ENCODE results near the gene ANAPC7.

Gene ANAPC7

DNA sequence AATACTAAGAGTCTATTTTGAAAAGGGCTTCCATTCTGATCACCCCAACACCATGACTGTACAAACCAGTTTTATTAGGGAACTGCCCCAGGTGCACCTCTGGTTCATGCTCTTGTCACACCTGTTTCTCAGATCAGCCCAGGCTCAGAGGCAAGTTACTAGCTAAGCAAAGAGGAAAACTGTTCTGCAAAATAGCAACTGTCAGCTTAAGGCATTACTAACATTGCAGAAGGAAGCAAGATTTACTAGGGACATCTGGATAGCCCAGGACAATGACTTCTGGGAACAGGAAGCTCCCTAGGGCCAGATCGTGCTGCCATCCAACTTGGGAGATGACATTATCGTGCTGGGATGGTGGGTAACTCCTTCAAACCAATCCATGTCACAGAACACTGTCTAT, 30.1 kb downstream of the ANAPC7 start:
- no peak for DNase-seq

DNA sequence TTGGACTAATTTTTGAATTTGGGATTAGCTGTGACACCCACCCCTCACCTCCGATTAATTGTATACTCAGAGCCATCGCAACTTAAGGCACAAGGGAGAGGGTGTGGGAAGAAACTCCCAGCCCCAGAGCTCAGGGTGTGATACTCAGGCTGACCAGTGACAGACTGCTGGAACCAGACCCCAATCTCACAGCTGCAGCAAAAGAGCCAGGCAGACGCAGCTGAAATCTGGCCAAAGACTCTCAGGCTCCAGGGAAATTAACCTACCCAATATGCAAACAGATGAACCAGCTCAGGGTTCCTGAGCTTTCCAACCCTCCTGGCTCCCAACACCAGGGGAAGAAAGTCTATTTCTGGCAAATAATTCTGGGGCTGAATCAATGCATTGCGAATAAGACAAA, 30.5 kb downstream of the ANAPC7 start:
- DNase-seq = no peak

DNA sequence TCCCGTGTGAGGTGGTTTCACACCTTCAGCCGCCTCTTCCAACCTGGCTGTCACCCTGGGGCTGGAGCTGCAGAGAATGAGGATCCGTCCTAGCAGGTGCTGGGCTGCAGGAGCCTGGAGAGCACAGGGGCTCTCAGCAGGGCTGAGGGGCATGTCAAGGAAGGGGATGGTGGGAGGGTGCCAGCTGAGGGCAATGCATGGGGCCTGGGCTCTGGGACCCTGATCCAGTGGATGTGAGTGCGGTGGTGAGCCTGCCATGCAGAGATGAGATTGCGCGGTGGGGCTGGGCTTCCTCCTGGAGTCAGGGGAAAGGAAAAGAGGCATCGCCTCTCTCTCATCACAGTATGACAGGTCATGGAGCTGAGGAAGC, 31.5 kb downstream of the ANAPC7 start:
- no peak for DNase-seq

DNA sequence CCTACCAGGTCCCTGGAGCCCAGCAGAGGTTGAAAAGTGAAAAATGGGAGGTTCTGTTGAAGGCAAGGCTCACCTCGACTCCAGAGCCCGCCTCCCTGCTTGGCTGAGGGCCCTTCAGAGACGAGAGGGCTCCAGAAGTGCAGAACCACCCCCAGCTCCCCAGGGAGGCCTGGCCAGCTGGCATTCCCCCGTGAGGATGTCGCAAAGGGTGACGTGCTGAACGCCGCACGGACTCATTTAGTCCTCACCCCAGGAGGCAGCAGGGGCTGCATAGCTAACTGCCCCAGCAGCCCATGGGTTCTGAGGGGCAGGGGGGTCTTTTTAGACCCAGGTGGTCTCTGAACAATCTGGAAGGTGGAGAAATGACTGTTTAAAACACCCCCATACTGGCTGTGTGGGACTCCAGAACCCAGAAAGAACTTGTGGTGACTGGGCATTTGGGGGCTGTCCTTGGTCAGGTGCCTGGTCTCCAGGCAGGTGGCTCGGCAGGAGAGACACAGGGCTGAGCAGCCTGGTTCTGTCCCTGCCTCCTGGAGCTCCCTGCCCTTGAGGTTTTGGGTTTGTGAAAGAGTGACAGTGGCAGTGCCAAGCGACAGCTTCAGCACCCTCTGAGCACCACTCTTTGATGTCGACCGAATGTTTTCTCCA, 32.0 kb downstream of the ANAPC7 start:
- no peak for DNase-seq

DNA sequence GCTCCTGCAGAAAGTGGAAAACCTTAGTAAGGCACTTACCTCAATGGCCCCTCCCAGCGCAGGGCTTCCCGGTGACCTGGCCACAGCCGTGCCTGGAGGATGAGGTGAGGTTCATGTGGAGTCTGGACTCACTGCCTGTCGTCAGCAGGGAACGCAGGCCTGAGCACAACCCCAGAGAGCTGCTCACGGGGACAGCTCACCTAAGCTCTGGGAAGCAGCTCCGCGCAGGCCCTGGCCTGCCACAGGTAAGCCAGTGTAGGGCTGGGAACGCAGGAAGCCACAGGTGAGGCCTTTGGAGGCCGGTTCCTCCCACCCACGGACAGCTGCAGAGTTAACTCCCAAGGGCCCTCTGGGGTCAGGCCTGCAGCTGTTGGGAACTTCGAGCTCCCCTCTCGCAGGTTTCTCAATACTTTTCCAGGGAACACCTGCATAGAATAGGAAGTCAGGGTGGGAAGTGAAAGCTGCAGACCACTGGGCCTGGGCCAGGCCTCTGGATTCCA, 32.7 kb downstream of the ANAPC7 start:
- DNase-seq = no peak

DNA sequence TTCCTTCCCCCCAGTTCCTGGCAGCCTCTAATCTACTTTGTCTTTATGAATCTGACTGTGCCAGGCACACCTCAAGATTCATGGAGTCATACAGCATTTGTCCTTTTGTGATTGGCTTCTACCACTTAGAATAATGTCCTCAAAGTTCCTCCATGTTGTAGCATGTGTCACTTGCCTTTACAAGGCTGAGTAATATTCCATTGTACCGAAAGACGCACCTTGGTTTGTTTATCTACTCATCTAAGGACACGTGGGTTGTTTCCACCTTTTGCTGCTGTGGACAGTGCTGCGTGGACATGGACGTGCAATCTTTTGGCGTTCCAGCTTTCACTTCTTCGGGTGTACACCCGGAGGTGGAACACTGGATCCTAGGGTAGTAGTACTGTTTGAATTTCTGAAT, 33.5 kb downstream of the ANAPC7 start:
- no peak for DNase-seq

DNA sequence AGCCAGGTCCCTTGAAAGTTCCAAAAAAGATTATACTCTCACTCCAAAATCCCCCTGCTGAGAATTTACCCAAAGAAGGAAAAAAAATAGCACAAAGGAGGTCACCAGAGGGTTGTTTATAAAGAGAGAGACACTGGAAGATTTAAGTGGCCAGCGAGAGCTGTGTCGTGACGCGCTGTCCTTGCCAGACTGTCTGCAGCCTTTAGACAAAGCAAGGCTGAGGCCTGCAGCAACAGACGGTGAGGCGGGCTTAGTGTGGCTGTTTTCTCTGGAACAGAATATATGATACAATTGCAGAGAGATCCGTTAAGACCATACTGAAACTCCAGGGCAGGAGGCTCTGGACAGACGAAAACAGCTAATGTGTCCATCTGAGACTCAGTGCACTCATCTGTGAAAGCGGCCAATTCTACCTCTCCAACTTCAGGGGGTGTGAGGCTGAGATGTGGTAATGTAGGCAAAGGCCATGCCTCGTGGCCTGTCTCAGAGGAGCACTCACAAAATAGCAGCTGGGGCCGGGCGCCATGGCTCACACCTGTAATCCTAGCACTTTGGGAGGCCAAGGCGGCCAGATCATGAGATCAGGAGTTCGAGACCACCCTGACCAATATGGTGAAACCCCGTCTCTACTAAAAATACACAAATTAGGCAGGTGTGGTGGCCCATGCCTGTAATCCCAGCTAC, 36.2 kb downstream of the ANAPC7 start:
- no peak for DNase-seq

DNA sequence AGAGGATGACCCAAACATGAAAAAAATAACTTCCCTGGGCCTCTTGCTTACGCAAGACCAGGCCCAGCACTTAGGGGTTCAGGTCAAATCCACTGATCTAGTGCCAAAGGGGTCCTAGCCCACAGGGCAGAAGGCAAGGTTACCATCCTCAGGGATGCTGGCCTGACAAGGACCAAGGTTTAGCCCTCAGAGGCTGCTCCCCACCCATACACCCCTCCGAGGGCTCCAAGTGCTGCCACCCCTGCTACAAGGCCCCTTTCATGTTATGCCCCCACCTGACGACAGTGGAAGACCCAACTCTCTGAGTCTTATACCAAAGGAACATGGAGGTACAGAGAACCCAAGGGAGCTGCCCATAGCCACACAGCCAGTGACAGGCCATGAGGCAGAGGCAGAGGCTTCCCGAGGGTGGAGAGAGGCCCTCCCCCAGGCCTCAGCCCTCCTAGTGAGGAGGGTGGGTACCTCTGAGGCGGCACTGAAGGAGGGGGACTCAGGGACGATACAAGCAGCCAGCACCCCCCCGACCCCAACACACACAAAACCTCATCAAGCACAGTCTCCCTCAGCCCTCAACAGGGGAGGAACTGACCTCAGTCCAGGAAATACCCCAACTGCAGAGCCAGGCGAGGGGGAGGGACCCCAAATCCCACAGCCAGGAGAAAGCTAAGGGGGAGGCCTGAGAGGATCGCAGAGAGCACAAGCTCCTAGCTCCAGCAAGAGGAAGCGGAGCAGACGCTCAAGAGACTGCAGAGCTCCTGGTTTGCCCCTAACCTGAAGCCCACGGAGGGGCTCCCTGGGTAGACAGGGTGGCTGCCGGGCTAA, 37.0 kb downstream of the ANAPC7 start:
- no peak for DNase-seq

DNA sequence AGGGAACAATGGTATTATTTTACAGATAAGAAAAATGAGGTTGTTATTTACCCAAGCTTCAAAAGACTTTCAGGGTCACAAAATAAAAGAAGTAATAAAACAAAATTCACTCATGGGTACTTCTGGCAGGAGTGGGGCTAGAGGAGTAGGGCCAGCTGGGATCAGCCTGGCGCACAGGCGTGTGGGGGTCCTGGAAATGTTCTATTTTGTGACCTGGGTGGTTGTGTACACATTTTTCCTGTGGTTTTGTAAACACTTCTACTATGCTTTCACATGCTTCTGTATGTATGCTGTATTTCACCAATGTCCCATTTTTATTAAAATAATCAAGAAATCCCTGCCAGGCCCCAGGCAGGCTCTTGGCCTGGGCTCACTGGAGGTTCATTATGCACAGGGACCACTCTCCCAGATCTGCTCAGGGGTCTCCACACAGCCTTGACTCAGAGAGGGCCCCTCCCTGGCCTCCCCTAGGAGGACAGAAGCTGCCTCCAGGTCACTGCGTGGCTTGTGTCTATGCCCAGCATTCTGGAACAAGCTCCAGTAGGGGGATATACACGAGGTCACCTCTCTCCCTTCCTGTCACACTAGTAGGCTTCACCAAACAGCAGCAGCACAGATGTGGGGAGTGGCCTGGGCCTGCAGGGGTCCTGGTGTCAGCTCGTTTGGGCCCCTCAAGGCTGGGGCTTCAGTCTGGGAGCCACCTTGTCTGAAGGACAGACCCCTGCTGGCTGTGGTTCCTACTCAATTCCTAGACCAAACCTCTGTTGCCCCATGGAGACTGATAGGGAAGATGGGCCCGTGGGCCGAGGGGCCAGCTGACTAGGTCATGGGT, 37.8 kb downstream of the ANAPC7 start:
- no peak for DNase-seq

DNA sequence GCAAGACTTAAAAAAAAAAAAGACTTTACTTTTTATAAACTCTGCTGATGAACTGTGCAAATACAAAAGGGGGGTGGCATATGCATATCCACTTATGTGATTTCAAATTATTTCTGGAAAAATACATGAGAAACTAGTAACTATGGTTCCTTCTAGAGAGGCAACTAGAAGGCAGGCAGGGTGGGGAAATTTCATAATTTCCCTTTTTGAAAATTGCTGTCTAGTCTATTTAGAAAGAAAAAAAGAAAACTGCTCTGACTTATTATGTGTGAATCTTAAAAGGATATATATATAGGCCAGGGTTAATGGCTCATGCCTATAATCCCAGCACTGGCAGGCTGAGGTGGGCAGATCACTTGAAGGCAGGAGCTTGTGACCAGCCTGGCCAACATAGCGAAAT, 42.3 kb downstream of the ANAPC7 start:
- no peak for DNase-seq

DNA sequence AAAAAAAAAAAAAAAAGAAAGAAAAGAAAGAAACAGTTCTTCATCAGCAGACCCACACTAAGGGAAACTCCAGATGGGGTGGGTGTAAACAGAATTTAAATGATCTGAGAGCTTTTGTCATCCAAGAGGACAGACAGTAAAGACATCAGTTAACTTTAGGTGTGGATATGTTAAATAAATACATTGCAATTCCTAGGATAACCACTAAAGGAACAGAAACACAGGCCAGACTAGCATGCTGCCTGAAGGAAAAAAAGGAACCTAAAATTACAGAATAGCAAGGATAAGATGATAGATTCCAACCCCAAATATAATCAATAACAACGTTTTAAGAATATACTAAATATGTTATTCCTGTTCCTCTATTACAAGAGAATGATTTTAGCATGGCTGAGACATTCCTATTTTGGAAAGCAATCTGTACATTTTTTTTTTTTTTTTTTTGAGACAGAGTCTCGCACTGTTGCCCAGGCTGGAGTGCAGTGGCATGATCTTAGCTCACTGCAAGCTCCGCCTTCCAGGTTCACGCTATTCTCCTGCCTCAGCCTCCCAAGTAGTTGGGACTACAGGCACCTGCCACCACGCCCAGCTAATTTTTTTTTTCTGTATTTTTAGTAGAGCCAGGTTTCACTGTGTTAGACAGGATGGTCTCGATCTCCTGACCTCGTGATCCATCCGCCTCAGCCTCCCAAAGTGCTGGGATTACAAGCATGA, 45.0 kb downstream of the ANAPC7 start:
- peak; percentile 19 for DNase-seq

DNA sequence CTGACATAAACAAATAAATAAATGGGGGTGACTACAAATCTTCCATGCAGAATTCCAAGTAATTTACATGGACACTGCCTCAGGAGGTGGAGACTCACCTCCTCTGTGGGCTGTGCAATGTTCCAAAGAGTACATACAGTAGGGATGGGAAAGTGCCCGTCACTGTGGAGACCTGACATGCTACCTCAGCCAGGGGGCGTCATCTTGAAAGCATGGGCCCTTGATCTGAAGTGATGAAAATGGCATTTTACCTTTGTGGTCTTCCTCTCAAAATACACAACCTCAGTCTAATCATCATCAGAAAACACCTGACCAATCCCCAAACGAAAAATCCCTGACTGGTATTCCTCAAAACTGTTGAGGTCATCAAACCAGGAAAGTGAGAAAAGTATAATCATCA, 48.4 kb downstream of the ANAPC7 start:
- peak; percentile 45 for DNase-seq

DNA sequence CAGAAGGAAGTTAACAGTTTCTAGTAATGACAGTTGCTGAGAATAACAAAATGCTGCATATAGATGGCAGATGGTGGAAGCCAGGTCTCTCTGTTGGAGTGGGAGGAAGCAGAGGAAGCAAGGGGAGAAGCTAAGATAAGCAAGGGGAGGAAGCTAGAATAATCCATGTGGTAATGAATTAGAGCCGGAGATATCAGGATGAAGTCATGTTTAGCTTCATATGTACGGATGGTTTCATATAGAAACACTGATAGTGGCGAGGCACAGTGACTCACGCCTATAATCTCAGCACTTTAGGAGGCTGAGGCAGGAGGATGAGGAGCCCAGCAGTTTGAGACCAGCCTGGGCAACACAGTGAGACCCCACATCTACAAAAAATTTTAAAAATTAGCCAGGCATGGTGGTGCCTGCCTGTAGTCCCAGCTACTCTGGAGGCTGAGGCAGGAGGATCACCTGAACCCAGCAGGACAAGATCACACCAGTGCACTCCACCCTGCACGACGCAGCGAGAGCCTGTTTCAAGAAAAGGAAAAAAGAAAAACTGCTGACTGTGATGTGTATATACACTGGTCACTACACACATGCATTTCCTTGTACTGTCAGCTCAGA, 49.2 kb downstream of the ANAPC7 start:
- DNase-seq = peak; percentile 86

DNA sequence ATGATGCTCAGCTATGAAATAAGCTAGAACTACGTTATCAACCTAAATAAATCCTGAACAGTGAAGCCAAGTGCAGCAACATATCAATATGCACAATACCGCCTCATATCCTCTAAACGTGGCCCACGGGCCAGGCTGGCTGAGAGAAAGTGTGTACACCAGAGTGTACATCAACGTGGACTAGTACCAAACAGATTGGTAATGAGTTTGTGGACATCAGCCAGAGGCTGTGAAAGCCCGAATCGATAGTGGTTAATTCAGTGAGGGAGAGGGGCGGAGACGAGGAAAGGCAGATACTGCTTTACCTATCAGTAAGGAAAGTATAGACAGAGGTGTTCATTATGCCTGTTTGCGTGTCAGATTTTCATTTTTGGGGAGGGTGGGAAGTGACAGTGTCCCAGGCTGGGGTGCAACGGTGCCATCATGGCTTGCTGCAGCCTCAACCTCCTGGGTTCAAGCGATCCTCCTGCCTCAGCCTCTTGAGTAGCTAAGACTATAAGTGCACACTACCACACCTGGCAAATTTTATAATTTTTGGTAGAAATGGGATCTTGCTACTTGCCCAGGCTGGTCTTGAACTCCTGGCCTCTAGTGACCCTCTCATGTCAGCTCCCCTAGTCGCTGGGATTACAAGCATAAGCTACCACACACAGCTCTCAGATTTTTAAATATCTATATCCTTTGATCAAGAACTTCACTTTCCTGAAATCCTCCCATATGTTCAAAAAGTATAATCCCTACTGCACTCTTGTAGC, 50.1 kb downstream of the ANAPC7 start:
- DNase-seq = no peak

DNA sequence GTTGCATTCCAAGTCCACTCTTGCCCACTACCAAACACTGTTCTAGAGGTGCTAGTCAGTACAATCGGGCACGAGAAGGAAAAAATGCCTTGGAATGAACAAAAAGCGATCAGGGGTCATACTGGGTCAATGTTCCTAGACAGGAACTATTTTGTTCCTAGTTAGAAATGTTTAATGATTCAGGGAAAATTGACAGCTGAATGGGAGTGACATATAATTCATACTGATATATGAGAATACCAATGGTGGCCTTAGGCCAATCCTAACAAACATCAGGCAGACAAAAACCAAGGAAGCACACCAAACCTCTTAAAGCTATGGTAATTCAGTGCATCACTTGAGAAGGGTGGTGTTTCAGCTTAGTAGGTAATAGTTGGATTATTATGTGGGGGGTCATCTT, 51.1 kb downstream of the ANAPC7 start:
- no peak for DNase-seq

DNA sequence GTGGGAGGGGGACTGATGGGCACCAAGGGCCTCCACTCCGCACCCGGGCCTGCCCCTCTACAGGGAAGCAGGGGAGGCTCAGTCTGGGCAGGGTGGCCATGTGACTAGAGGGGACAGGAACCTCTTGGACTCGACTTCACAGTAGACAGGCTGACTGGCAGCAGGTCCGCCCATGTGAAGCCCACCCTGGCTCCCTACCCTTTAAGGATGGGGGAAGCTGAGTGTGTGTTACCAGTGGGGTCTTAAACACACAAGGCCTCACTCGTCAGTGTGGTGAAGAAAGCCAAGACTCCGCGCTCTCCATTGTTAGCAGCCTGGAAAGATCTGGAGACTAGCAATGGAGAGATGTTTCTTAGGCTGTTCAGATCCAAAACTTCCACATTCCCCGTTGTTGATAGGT, 52.4 kb downstream of the ANAPC7 start:
- no peak for DNase-seq

DNA sequence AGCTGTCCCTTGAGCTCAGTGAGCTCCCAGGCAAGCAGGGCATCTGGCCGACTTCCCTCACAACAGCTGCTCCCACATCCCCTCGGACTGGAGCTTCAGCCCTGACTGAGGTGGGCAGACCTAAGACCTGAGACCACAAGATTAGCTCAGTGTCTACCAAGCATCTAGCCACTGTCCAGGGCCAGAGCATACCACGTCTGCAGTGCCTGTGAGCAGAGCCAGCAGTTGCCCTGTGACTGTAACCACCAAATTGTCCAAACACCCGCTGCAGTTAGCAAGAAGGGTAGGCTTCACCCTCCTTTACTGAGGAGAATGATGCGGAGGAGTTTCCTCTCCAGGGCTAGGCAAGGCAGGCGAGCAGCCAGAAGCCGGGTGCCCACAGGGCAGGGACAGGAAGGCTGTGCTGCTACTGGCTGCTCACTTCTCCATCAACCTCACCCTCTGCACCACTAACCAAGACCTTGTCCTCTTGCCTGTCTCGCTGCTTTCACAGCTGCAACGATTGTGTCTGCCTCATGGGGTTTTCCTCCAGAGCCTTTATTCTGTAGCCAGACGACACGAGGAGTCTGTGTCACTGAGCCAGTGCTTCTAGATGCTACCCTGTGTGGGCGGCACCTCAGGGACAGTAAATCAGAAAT, 53.9 kb downstream of the ANAPC7 start:
- peak; percentile 26 for DNase-seq

DNA sequence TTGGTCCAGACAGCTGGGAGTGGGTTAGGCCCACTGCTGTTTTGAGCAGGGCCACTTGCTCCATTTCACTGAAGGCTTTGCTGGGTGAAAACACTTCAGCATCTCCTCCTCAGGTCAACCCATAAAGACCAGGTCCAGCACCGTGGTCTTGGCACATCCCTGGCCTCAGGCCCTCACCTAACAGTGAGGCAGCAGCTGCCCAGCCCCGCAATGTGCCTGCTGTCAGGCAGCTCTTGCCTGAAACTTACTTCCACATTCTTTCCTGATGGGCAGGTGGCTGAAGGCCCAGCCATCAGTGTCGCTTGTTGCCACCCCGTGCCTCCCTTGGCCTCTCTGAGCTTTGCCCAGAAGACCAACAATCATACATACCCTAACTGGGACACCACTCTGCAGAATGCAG, 54.4 kb downstream of the ANAPC7 start:
- no peak for DNase-seq

DNA sequence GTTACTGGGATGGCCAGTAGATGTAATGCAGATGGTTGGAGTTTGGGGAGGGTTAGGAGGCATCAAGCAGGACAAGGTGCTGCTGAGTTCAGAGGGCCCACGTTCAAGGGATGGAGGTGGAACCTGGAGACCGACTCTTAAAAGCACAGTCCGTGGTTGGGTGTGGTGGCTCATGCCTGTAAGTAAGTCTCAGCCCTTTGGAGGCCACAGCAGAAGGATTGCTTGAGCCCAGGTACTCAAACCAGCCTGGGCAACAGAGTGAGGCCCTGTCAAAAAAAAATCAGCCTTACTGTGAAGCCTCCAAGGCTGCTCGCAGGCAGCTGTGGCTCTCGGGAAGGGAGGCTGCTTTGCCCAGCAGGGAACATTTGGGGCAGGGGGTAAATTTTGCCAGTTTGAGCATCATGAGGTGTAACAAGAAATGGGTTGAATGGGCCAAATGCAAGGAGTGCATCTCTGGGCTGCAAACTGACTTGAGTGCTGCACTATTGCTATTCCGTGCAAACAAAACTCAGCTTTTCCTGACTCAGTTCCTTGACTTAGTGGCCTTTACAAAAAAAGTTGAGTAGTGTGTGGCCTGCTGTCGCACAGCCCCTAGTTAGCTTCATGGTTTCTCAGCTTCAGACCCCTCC, 55.0 kb downstream of the ANAPC7 start:
- DNase-seq = no peak

DNA sequence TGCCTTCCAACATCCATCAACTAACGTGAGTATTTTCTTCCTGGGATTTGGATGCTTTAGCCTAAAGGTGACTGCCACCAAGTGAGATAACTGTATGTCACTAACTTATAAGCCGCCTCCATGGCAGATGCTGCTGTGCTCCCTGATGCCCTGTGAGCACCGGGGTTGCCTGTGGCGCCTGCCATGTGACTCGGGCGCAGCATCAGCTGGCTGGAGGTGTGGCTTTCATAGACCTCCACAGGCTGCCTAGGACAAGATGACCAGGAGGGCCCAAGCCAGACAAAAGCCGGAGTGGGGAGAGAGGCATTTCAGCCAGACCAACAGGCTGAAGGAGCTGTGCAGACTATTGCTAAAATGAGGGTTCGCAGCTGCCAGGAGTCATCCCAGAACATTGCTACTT, 55.7 kb downstream of the ANAPC7 start:
- DNase-seq = no peak
